H1 (cell line): ENCODE results near the gene ASCC2. TPM values are rescaled to one million over a fixed set of nuclear protein-coding genes. Genes with fewer than 3 reads are reported as not detected.
A peak's percentile ranks its signal among the peaks of the same experiment; 100 is the strongest.

Experiments used
- CTCF ChIA-PET: fragments of 300-600 bp; sonication (Branson Sonifier 250); formaldehyde crosslinking; loops from one replicate; lab custom pipeline; 2021; ENCODE audit not compliant: partially characterized antibody; lab: Charles Lee
- POLR2A ChIA-PET: fragments of 300-600 bp; sonication (Branson Sonifier 250); formaldehyde crosslinking; loops from one replicate; lab custom pipeline; 2021; ENCODE audit warnings: inconsistent platforms; ENCODE audit not compliant: partially characterized antibody; lab: Charles Lee
- DNase-seq, 2 experiments: peaks; one replicate each; pipeline versions ENCODE4 v3.0.0 to v3.0.0-alpha.2; 2010 to 2022; ENCODE audit warnings: low spot score in 2 of 2, low read depth in 1 of 2, mixed read lengths in 1 of 2
- FAIRE-seq: peaks from 2 replicates; lab custom pipeline; 2011; peaks lifted over from hg19 to GRCh38; lab: Jason Lieb, UNC
- H2AFZ ChIP-seq: 2 replicates; pipeline ENCODE4 v1.8.1; 2012; ENCODE audit warnings: low read length, inconsistent platforms
- H2AK5ac ChIP-seq: 2 replicates; pipeline ENCODE4 v1.6.1; 2013; ENCODE audit warnings: low read depth, low read length
- H2BK120ac ChIP-seq: replicated peaks from 2 replicates; pipeline ENCODE3; 2013; ENCODE audit warnings: low read depth, low read length, inconsistent platforms
- H2BK12ac ChIP-seq: 2 replicates; pipeline ENCODE4 v1.6.1; 2013; ENCODE audit warnings: low read depth, low read length
- H2BK15ac ChIP-seq: 2 replicates; pipeline ENCODE4 v1.6.1; 2013; ENCODE audit warnings: low read length
- H2BK20ac ChIP-seq: 2 replicates; pipeline ENCODE4 v1.6.1; 2013; ENCODE audit warnings: low read length
- H2BK5ac ChIP-seq: 2 replicates; pipeline ENCODE4 v1.6.1; 2013; ENCODE audit warnings: low read depth, low read length
- H3K14ac ChIP-seq: 2 replicates; pipeline ENCODE4 v1.6.1; 2013; ENCODE audit warnings: inconsistent platforms; ENCODE audit not compliant: insufficient read length
- H3K18ac ChIP-seq: 2 replicates; pipeline ENCODE4 v1.6.1; 2013; ENCODE audit warnings: low read length; ENCODE audit errors: extremely low read depth
- H3K23ac ChIP-seq: 2 replicates; pipeline ENCODE4 v1.6.1; 2013; ENCODE audit warnings: inconsistent platforms; ENCODE audit not compliant: insufficient read length
- H3K23me2 ChIP-seq: 2 replicates; pipeline ENCODE4 v1.6.1; 2013; ENCODE audit warnings: low read depth, low read length
- H3K27ac ChIP-seq: 2 replicates; pipeline ENCODE4 v1.6.1; 2011; ENCODE audit warnings: low read depth, low read length, inconsistent platforms
- H3K27me3 ChIP-seq, 4 experiments: replicated peaks in 1 of 4; 1 replicate in 1 of 4; 2 replicates in 3 of 4; pipeline versions ENCODE4 v1.6.1 to v1.8.1; 2011 to 2013; ENCODE audit warnings: low read length in 3 of 4, mild to moderate bottlenecking in 3 of 4, inconsistent platforms in 2 of 4, mixed read lengths in 2 of 4, moderate library complexity in 1 of 4; ENCODE audit not compliant: control insufficient read depth in 3 of 4, insufficient read depth in 3 of 4; ENCODE audit errors: extremely low read depth in 1 of 4
- H3K36me3 ChIP-seq, 4 experiments: 2 replicates each; pipeline versions ENCODE4 v1.6.1 to v1.8.1; 2011 to 2013; ENCODE audit warnings: mild to moderate bottlenecking in 4 of 4, low read length in 3 of 4, moderate library complexity in 2 of 4, control low read depth in 1 of 4, inconsistent platforms in 1 of 4; ENCODE audit not compliant: insufficient read depth in 4 of 4, control insufficient read depth in 2 of 4
- H3K4ac ChIP-seq: replicated peaks from 2 replicates; pipeline ENCODE3; 2013; ENCODE audit warnings: low read length, low read depth, mixed read lengths, inconsistent platforms; ENCODE audit not compliant: insufficient read length
- H3K4me1 ChIP-seq, 4 experiments: replicated peaks in 1 of 4; 1 replicate in 1 of 4; 2 replicates in 3 of 4; pipeline versions ENCODE4 v1.6.1 to v1.8.1; 2011 to 2013; ENCODE audit warnings: low read length in 3 of 4, inconsistent platforms in 2 of 4, mixed read lengths in 1 of 4; ENCODE audit not compliant: insufficient read depth in 4 of 4, control insufficient read depth in 3 of 4
- H3K4me2 ChIP-seq, 2 experiments: 2 replicates each; pipeline versions ENCODE4 v1.6.1 to v1.8.1; 2011 to 2013; ENCODE audit warnings: low read depth in 2 of 2, low read length in 2 of 2, control low read depth in 1 of 2, inconsistent platforms in 1 of 2, mild to moderate bottlenecking in 1 of 2; ENCODE audit not compliant: insufficient read depth in 1 of 2
- H3K4me3 ChIP-seq, 4 experiments: fragments of 200-600, 300-600 bp in 1 of 4; sonication (generic), shearing (Covaris generic), sonication (Bioruptor Twin) in 1 of 4; 2 replicates each; pipeline versions ENCODE4 v1.5.1 to v1.8.1; 2011 to 2016; ENCODE audit warnings: low read length in 4 of 4, low read depth in 3 of 4, control low read depth in 2 of 4, inconsistent platforms in 2 of 4, mild to moderate bottlenecking in 2 of 4, mixed read lengths in 1 of 4, moderate library complexity in 1 of 4; ENCODE audit not compliant: insufficient read depth in 2 of 4; ENCODE audit errors: extremely low read depth in 1 of 4
- H3K56ac ChIP-seq: replicated peaks from 2 replicates; pipeline ENCODE3; 2013; ENCODE audit warnings: low read depth, mild to moderate bottlenecking, mixed read lengths, low read length, inconsistent platforms; ENCODE audit not compliant: insufficient read length
- H3K79me1 ChIP-seq: 2 replicates; pipeline ENCODE4 v1.6.1; 2013; ENCODE audit warnings: low read depth, low read length, control low read depth
- H3K79me2 ChIP-seq, 2 experiments: 2 replicates each; pipeline versions ENCODE4 v1.6.1 to v1.8.1; 2012 to 2013; ENCODE audit warnings: low read length in 2 of 2, mild to moderate bottlenecking in 2 of 2, inconsistent platforms in 1 of 2; ENCODE audit not compliant: insufficient read depth in 2 of 2, control insufficient read depth in 1 of 2
- H3K9ac ChIP-seq, 4 experiments: replicated peaks in 1 of 4; 1 replicate in 1 of 4; 2 replicates in 3 of 4; pipeline versions ENCODE4 v1.6.1 to v1.8.1; 2011 to 2013; ENCODE audit warnings: low read depth in 3 of 4, low read length in 3 of 4, control low read depth in 2 of 4, mild to moderate bottlenecking in 2 of 4, moderate library complexity in 2 of 4, inconsistent platforms in 1 of 4; ENCODE audit errors: extremely low read depth in 1 of 4
- H3K9me3 ChIP-seq, 2 experiments: 2 replicates each; pipeline versions ENCODE4 v1.6.1 to v1.8.1; 2012 to 2013; ENCODE audit warnings: mild to moderate bottlenecking in 2 of 2, moderate library complexity in 2 of 2, control low read depth in 1 of 2, inconsistent platforms in 1 of 2, low read depth in 1 of 2, low read length in 1 of 2, mixed read lengths in 1 of 2; ENCODE audit not compliant: insufficient read depth in 2 of 2
- H4K20me1 ChIP-seq, 2 experiments: replicated peaks in 1 of 2; 2 replicates each; pipeline versions ENCODE3 to v1.8.1; 2011 to 2013; ENCODE audit warnings: inconsistent platforms in 2 of 2, low read length in 2 of 2, mild to moderate bottlenecking in 1 of 2; ENCODE audit not compliant: insufficient read depth in 2 of 2, control insufficient read depth in 1 of 2
- H4K5ac ChIP-seq: 2 replicates; pipeline ENCODE4 v1.6.1; 2013; ENCODE audit warnings: low read length, low read depth, mixed read lengths, inconsistent platforms; ENCODE audit not compliant: insufficient read length
- H4K8ac ChIP-seq: 2 replicates; pipeline ENCODE4 v1.8.0; 2013; ENCODE audit warnings: mild to moderate bottlenecking, moderate library complexity, low read length, inconsistent platforms; ENCODE audit not compliant: insufficient read depth; ENCODE audit errors: extremely low read depth
- H4K91ac ChIP-seq: replicated peaks from 2 replicates; pipeline ENCODE3; 2013; ENCODE audit warnings: low read length, mixed read lengths, inconsistent platforms; ENCODE audit not compliant: insufficient read length
- EZH2 ChIP-seq: fragments of 200-600 bp; sonication (generic); IDR thresholded peaks from 2 replicates; pipeline ENCODE4 v1.7.1; 2012; ENCODE audit warnings: low read depth, mild to moderate bottlenecking, moderate library complexity, low read length, inconsistent platforms; ENCODE audit not compliant: severe bottlenecking
- TCF12 ChIP-seq: IDR thresholded peaks from 2 replicates; pipeline ENCODE4 v1.6.1; 2011; ENCODE audit warnings: low read depth, mild to moderate bottlenecking, low read length
- WGBS, 2 experiments: shearing (Covaris generic) in 1 of 2; methylation state at CpG; one replicate each; pipeline versions ENCODE4 v1.1.6 to v1.1.7; 2013 to 2015; ENCODE audit warnings: low lambda C conversion rate in 2 of 2, mixed read lengths in 2 of 2, inconsistent platforms in 1 of 2, low coverage in 1 of 2, missing lambda C conversion rate in 1 of 2; ENCODE audit not compliant: insufficient replicate concordance in 2 of 2, insufficient coverage in 1 of 2, insufficient read length in 1 of 2; ENCODE audit errors: extremely low coverage in 1 of 2, missing lambda C conversion rate in 1 of 2; 5-methylcytosine and 5-hydroxymethylcytosine counted together
- polyA plus RNA-seq, 7 experiments: library from polyadenylated mRNA; depleted of rRNA in 3 of 7; stranded (reverse) in 5 of 7; unstranded in 2 of 7; fragments of >200 nt in 5 of 7; fragments of 200-250 nt in 2 of 7; gene quantifications; 1 replicate in 5 of 7; 2 replicates in 1 of 7; 4 replicates in 1 of 7; pipeline versions ENCODE4 v1.2.1 to v1.2.3, GENCODE V29; 2011 to 2013; ENCODE audit warnings: missing spikeins in 2 of 7, mixed read lengths in 2 of 7
- total RNA-seq: library from RNA; stranded (reverse); fragmentation: NEBNext Ultra II Directional; extraction: Animal tissue kit (Norgen Biotek cat#: 25700); gene quantifications from 2 replicates; pipeline ENCODE4 v1.2.1, GENCODE V29; 2021

Gene ASCC2
- total and polyA plus RNA-seq, 2 of the 8 experiments (the other 6 are each of a cell fraction or from before 2014, with no cell fraction given), result 35.0 to 35.8 TPM

GRCh38 chr22:29885610-29886009 lies 47.5 kb upstream of the ASCC2 start:
- no peak overlapping the region for H3K23ac ChIP-seq
- H3K36me3 ChIP-seq, result no peaks in the 10 kb centered on the region
- H3K9ac ChIP-seq, result no peak overlapping the region
- H2BK5ac ChIP-seq, result no peak overlapping the region
- H4K20me1 ChIP-seq, result peaks cover 0 to 5% of the 10 kb centered on the region in 2 experiments
- no peaks in the 10 kb centered on the region for H3K9me3 ChIP-seq
- H2BK15ac ChIP-seq, result no peak overlapping the region
- H3K18ac ChIP-seq, result no peak overlapping the region
- no peak for FAIRE-seq
- no peak overlapping the region for H2AK5ac ChIP-seq
- TF ChIP-seq TCF12 (no peak), EZH2 (no peak)
- TF ChIP-seq, all 59 proteins: peak for 0
- Histone ChIP-seq H3K56ac (no peak overlapping the region), H2BK120ac (no peak overlapping the region), H2BK20ac (no peak overlapping the region), H3K79me2 (peaks cover 0 to 65% of the 10 kb centered on the region in 2 experiments; a peak in 3 of 4 replicates), H3K23me2 (0 out of 2 replicates have a peak, but pooled peaks cover 2% of the 10 kb centered on the region), H2BK12ac (no peak overlapping the region), H3K27me3 (no peaks in the 10 kb centered on the region), H3K4ac (no peak overlapping the region), H4K8ac (no peak overlapping the region), H3K79me1 (no peaks in the 10 kb centered on the region), H4K5ac (no peak overlapping the region), H3K27ac (no peak overlapping the region), H3K4me1 (peaks cover 0 to 5% (median 3%) of the 10 kb centered on the region in 4 experiments; a peak in 4 of 7 replicates), H3K14ac (no peak overlapping the region), H3K4me2 (peak overlapping the region in 1 of 2 experiments; percentile 3; a peak in 1 of 4 replicates), H4K91ac (no peak overlapping the region), H3K4me3 (no peak overlapping the region), H2AFZ (no peak overlapping the region)
- ChIA-PET CTCF (no interaction called here), POLR2A (no interaction called here)
- DNase-seq, result no peak
- 70% methylated on average over 4 of the region's 4 CpGs; no CpG with 5 or more reads in 1 of the 2 experiments for WGBS, 2 experiments
